Measurements from ENCODE around the gene TSSC4.

The TSSC4 gene

GRCh38 chr11:2440646-2441045 lies 40.1 kb downstream of the TSSC4 start:
- no peak for DNase-seq (ENCODE audit: low read depth in 2 of 2)
- TF ChIP-seq CTCF (IDR thresholded peaks at IDR 0.05; ENCODE audit: low read depth, low read length): no peak
- no peak overlapping the region for H3K4me3 ChIP-seq (replicated peaks in 1 of 2; ENCODE audit: low read depth in 2 of 2, low read length in 2 of 2)

- H3K4me3 ChIP-seq (replicated peaks in 1 of 2; ENCODE audit: low read depth in 2 of 2, low read length in 2 of 2): no peak overlapping the region
- TF ChIP-seq CTCF (IDR thresholded peaks at IDR 0.05; ENCODE audit: low read depth, low read length): no peak
- DNase-seq (ENCODE audit: low read depth in 2 of 2): no peak
Measured at GRCh38 chr11:2441171-2441570, 40.6 kb downstream of the TSSC4 start.

- no peak for DNase-seq (ENCODE audit: low read depth in 2 of 2)
- TF ChIP-seq CTCF (IDR thresholded peaks at IDR 0.05; ENCODE audit: low read depth, low read length): no peak
- H3K4me3 ChIP-seq (replicated peaks in 1 of 2; ENCODE audit: low read depth in 2 of 2, low read length in 2 of 2): no peak overlapping the region
Measured at GRCh38 chr11:2442589-2442988, 42.0 kb downstream of the TSSC4 start.

- H3K4me3 ChIP-seq (replicated peaks in 1 of 2; ENCODE audit: low read depth in 2 of 2, low read length in 2 of 2): no peak overlapping the region
Measured at GRCh38 chr11:2443406-2443805, 42.9 kb downstream of the TSSC4 start.

GRCh38 chr11:2443881-2444820 lies 43.6 kb downstream of the TSSC4 start, which contains the start of gene TRPM5:
Gene TRPM5 (minus strand): TSS chr11:2444514. CDS start chr11:2423036, 21,478 bp downstream.
- no peak for TF ChIP-seq CTCF (IDR thresholded peaks at IDR 0.05; ENCODE audit: low read depth, low read length)
- H3K4me3 ChIP-seq (replicated peaks in 1 of 2; ENCODE audit: low read depth in 2 of 2, low read length in 2 of 2): no peak within 1 kb of the TSS
- no peak for DNase-seq (ENCODE audit: low read depth in 2 of 2)

More at GRCh38 chr11:2443406-2443805, 42.9 kb downstream of the TSSC4 start:
- DNase-seq (ENCODE audit: low read depth in 2 of 2): no peak
- no peak for TF ChIP-seq CTCF (IDR thresholded peaks at IDR 0.05; ENCODE audit: low read depth, low read length)

GRCh38 chr11:2444821-2445745 lies 44.5 kb downstream of the TSSC4 start, which contains the start of gene KCNQ1:
Gene KCNQ1 (plus strand): TSS chr11:2445008. CDS start chr11:2445099, 91 bp downstream.
- no peak for TF ChIP-seq CTCF (IDR thresholded peaks at IDR 0.05; ENCODE audit: low read depth, low read length)
- no peak for DNase-seq (ENCODE audit: low read depth in 2 of 2)
- H3K4me3 ChIP-seq (replicated peaks in 1 of 2; ENCODE audit: low read depth in 2 of 2, low read length in 2 of 2): no peak within 1 kb of the TSS
